GM12878 (cell line): Measurements from ENCODE around the gene LARGE1. TPM values are rescaled to one million over a fixed set of nuclear protein-coding genes. Genes with fewer than 3 reads are reported as not detected.

Source experiments
- BACH1 ChIP-seq: fragments of 450-650 bp; IDR thresholded peaks from 2 replicates; pipeline ENCODE4 v1.6.1; 2017; ENCODE audit warnings: mild to moderate bottlenecking, borderline replicate concordance
- BCL11A ChIP-seq: IDR thresholded peaks from 2 replicates; pipeline ENCODE4 v1.6.1; 2011; ENCODE audit warnings: low read depth, low read length
- CBX3 ChIP-seq: fragments of 200-600 bp; sonication (generic); IDR thresholded peaks from 2 replicates; pipeline ENCODE4 v1.6.1; 2016; ENCODE audit warnings: low read depth, borderline replicate concordance
- CBX5 ChIP-seq: sonication (generic); IDR thresholded peaks from 2 replicates; pipeline ENCODE4 v1.6.1; 2016; ENCODE audit warnings: low read depth, moderate library complexity, mild to moderate bottlenecking, inconsistent platforms
- GABPA ChIP-seq: IDR thresholded peaks from 2 replicates; pipeline ENCODE4 v1.6.1; 2014; ENCODE audit warnings: antibody characterized with exemption, low read depth, mild to moderate bottlenecking, inconsistent platforms
- HDAC6 ChIP-seq: fragments of 200-600 bp; sonication (generic); IDR thresholded peaks from one replicate; pipeline ENCODE4 v1.8.0; 2017; ENCODE audit warnings: antibody characterized with exemption; ENCODE audit not compliant: unreplicated experiment
- IKZF2 ChIP-seq, 2 experiments: fragments of 450-650 bp; IDR thresholded peaks; 2 replicates each; pipeline ENCODE4 v1.6.1; 2017; ENCODE audit warnings: mild to moderate bottlenecking in 2 of 2, moderate library complexity in 2 of 2
- POLR2AphosphoS2 ChIP-seq: IDR thresholded peaks from 2 replicates; pipeline ENCODE4 v1.6.1; 2011; ENCODE audit warnings: low read depth, mild to moderate bottlenecking, low read length, improper control_type of control experiment, moderate library complexity
- RB1 ChIP-seq: fragments of 450-650 bp; formaldehyde crosslinking; IDR thresholded peaks from 2 replicates; pipeline ENCODE4 v1.6.1; 2017; ENCODE audit warnings: mild to moderate bottlenecking, borderline replicate concordance
- RUNX3 ChIP-seq: IDR thresholded peaks from 2 replicates; pipeline ENCODE4 v1.6.1; 2012; ENCODE audit warnings: low read length, inconsistent platforms
- SMARCA5 ChIP-seq: fragments of 450-650 bp; IDR thresholded peaks from 2 replicates; pipeline ENCODE4 v1.6.1; 2017; ENCODE audit warnings: mild to moderate bottlenecking
- SMC3 ChIP-seq: IDR thresholded peaks from 2 replicates; pipeline ENCODE4 v1.6.1; 2011; ENCODE audit warnings: low read length, improper control_type of control experiment, borderline replicate concordance
- YBX1 ChIP-seq: fragments of 450-650 bp; IDR thresholded peaks from 2 replicates; pipeline ENCODE4 v1.6.1; 2016; ENCODE audit warnings: antibody characterized with exemption
- ZNF274 ChIP-seq: IDR thresholded peaks from one replicate; pipeline ENCODE4 v1.8.0; 2011; ENCODE audit not compliant: insufficient read length, insufficient read depth
- ZNF622 ChIP-seq: fragments of 450-650 bp; IDR thresholded peaks from 2 replicates; pipeline ENCODE4 v1.6.1; 2017; ENCODE audit warnings: mild to moderate bottlenecking, inconsistent platforms
- polyA plus RNA-seq, 11 experiments: library from polyadenylated mRNA; depleted of rRNA in 4 of 11; unstranded in 6 of 11; stranded (reverse) in 5 of 11; fragments of >200 nt; fragmentation: Nextera tagmentation in 4 of 11; fragmentation: Illumina TruSeq in 1 of 11; extraction: Ambion mirVana in 4 of 11; extraction: Trizol in 1 of 11; gene quantifications; 1 replicate in 1 of 11; 2 replicates in 10 of 11; pipeline versions ENCODE4 v1.2.1 to v1.2.3, GENCODE V29; 2011 to 2016; ENCODE audit warnings: inconsistent platforms in 2 of 11, missing spikeins in 2 of 11, low read depth in 1 of 11
- total RNA-seq, 4 experiments: library from RNA; depleted of rRNA in 3 of 4; stranded (reverse); fragments of >200 nt in 3 of 4; fragmentation: Illumina TruSeq in 1 of 4; extraction: Trizol in 1 of 4; gene quantifications; 2 replicates each; pipeline versions ENCODE4 v1.2.1 to v1.2.3, GENCODE V29; 2013 to 2021
- TF ChIP-seq, protein P1 (sequence below), 3 experiments: IDR thresholded peaks in 2 of 3; conservative IDR thresholded peaks in 1 of 3; 2 replicates each; pipeline ENCODE4 v1.5.1; 2011; ENCODE audit warnings: low read depth in 3 of 3, low read length in 3 of 3, mild to moderate bottlenecking in 3 of 3, control low read depth in 2 of 3, moderate library complexity in 2 of 3, inconsistent platforms in 1 of 3, mixed read lengths in 1 of 3; ENCODE audit not compliant: control insufficient read depth in 2 of 3, insufficient read depth in 1 of 3; ENCODE audit errors: extremely low read depth in 1 of 3
- TF ChIP-seq, protein P2 (sequence below): fragments of 450-650 bp; IDR thresholded peaks from 2 replicates; pipeline ENCODE4 v1.6.1; 2017; ENCODE audit warnings: antibody characterized with exemption, mild to moderate bottlenecking, moderate library complexity
- TF ChIP-seq, protein P3 (sequence below): IDR thresholded peaks from 2 replicates; pipeline ENCODE4 v1.6.1; 2012; ENCODE audit warnings: improper control_type of control experiment, low read depth, low read length; ENCODE audit not compliant: insufficient replicate concordance
- TF ChIP-seq, protein P4 (sequence below): fragments of 450-650 bp; IDR thresholded peaks from 2 replicates; pipeline ENCODE4 v1.6.1; 2014; ENCODE audit warnings: mild to moderate bottlenecking

Gene LARGE1
- total and polyA plus RNA-seq, 10 of the 15 experiments (the other 5 are each of a cell fraction or from before 2014, with no cell fraction given): 3.2 to 41.4 (median 17.3) TPM

DNA sequence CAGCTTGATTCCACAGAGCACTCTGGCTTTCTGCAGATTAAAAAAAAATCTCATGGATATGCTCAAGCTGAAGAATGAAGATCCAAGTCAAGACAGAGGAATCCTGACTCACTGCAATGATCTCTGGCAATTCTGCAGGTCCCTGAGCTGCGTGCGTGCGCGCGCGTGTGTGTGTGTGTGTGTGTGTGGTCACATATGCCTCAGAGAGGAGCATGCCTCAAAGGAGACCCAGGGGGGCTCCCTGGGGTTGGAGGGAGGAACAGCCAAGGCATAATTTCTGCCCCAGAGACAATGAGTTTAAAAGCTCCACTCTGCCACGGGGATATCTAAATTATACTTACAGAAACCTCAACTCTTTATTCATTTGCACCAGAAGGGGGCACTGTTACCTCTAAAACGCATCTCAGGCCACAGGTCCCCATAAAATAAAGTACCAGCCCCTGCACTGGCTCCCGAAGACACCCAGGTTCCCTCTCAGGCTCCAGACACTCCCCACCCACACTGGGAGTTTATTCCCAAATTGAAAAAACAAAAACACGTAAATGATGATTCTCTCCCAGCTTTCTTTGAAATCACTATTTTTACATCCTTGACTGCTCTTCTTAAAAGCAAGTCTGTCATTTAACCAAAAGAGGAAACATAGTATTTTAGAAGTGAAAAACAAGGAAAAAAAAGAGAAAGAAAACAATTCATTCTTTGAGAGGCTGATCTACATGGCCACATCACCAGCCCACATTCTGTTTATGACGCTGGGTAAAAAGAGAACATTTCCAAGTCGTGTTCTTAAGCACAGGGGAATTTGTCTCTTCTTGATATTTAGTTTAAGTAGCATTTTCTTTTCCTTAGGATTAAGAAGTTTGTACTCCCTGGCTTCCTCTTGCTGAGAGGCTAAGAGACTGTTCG lies 401.0 kb downstream of the LARGE1 start (continued):
- TF ChIP-seq, protein P1, sequence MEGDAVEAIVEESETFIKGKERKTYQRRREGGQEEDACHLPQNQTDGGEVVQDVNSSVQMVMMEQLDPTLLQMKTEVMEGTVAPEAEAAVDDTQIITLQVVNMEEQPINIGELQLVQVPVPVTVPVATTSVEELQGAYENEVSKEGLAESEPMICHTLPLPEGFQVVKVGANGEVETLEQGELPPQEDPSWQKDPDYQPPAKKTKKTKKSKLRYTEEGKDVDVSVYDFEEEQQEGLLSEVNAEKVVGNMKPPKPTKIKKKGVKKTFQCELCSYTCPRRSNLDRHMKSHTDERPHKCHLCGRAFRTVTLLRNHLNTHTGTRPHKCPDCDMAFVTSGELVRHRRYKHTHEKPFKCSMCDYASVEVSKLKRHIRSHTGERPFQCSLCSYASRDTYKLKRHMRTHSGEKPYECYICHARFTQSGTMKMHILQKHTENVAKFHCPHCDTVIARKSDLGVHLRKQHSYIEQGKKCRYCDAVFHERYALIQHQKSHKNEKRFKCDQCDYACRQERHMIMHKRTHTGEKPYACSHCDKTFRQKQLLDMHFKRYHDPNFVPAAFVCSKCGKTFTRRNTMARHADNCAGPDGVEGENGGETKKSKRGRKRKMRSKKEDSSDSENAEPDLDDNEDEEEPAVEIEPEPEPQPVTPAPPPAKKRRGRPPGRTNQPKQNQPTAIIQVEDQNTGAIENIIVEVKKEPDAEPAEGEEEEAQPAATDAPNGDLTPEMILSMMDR (IDR thresholded peaks at IDR 0.05 in 2 of 3, conservative IDR thresholded peaks at IDR 0.05 in 1 of 3; ENCODE audit: control insufficient read depth in 2 of 3, extremely low read depth in 1 of 3, insufficient read depth in 1 of 3, low read depth in 3 of 3, low read length in 3 of 3): peak; percentile 50 to 61 (median 50)
- TF ChIP-seq BACH1 (no peak), ZNF622 (no peak), BCL11A (no peak), CBX3 (no peak), YBX1 (no peak), SMARCA5 (no peak), RB1 (peak; percentile 26; the same call in 1 of the 2 replicates), GABPA (no peak), HDAC6 (no peak), IKZF2 (IDR thresholded peaks at IDR 0.05) (peak in 1 of 2 experiments; percentile 63; a peak in 3 of 4 replicates), POLR2AphosphoS2 (no peak), ZNF274 (no peak), SMC3 (peak; percentile 90), CBX5 (0 out of 2 replicates have a peak, but pooled peaks have one; percentile 32), RUNX3 (peak; percentile 52)
- TF ChIP-seq, protein P2, sequence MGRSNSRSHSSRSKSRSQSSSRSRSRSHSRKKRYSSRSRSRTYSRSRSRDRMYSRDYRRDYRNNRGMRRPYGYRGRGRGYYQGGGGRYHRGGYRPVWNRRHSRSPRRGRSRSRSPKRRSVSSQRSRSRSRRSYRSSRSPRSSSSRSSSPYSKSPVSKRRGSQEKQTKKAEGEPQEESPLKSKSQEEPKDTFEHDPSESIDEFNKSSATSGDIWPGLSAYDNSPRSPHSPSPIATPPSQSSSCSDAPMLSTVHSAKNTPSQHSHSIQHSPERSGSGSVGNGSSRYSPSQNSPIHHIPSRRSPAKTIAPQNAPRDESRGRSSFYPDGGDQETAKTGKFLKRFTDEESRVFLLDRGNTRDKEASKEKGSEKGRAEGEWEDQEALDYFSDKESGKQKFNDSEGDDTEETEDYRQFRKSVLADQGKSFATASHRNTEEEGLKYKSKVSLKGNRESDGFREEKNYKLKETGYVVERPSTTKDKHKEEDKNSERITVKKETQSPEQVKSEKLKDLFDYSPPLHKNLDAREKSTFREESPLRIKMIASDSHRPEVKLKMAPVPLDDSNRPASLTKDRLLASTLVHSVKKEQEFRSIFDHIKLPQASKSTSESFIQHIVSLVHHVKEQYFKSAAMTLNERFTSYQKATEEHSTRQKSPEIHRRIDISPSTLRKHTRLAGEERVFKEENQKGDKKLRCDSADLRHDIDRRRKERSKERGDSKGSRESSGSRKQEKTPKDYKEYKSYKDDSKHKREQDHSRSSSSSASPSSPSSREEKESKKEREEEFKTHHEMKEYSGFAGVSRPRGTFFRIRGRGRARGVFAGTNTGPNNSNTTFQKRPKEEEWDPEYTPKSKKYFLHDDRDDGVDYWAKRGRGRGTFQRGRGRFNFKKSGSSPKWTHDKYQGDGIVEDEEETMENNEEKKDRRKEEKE: no peak
- TF ChIP-seq, protein P3, sequence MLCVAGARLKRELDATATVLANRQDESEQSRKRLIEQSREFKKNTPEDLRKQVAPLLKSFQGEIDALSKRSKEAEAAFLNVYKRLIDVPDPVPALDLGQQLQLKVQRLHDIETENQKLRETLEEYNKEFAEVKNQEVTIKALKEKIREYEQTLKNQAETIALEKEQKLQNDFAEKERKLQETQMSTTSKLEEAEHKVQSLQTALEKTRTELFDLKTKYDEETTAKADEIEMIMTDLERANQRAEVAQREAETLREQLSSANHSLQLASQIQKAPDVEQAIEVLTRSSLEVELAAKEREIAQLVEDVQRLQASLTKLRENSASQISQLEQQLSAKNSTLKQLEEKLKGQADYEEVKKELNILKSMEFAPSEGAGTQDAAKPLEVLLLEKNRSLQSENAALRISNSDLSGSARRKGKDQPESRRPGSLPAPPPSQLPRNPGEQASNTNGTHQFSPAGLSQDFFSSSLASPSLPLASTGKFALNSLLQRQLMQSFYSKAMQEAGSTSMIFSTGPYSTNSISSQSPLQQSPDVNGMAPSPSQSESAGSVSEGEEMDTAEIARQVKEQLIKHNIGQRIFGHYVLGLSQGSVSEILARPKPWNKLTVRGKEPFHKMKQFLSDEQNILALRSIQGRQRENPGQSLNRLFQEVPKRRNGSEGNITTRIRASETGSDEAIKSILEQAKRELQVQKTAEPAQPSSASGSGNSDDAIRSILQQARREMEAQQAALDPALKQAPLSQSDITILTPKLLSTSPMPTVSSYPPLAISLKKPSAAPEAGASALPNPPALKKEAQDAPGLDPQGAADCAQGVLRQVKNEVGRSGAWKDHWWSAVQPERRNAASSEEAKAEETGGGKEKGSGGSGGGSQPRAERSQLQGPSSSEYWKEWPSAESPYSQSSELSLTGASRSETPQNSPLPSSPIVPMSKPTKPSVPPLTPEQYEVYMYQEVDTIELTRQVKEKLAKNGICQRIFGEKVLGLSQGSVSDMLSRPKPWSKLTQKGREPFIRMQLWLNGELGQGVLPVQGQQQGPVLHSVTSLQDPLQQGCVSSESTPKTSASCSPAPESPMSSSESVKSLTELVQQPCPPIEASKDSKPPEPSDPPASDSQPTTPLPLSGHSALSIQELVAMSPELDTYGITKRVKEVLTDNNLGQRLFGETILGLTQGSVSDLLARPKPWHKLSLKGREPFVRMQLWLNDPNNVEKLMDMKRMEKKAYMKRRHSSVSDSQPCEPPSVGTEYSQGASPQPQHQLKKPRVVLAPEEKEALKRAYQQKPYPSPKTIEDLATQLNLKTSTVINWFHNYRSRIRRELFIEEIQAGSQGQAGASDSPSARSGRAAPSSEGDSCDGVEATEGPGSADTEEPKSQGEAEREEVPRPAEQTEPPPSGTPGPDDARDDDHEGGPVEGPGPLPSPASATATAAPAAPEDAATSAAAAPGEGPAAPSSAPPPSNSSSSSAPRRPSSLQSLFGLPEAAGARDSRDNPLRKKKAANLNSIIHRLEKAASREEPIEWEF: no peak
- TF ChIP-seq, protein P4, sequence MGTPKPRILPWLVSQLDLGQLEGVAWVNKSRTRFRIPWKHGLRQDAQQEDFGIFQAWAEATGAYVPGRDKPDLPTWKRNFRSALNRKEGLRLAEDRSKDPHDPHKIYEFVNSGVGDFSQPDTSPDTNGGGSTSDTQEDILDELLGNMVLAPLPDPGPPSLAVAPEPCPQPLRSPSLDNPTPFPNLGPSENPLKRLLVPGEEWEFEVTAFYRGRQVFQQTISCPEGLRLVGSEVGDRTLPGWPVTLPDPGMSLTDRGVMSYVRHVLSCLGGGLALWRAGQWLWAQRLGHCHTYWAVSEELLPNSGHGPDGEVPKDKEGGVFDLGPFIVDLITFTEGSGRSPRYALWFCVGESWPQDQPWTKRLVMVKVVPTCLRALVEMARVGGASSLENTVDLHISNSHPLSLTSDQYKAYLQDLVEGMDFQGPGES: no peak
